ENCODE results near the gene ADAMTSL4.

DNA sequence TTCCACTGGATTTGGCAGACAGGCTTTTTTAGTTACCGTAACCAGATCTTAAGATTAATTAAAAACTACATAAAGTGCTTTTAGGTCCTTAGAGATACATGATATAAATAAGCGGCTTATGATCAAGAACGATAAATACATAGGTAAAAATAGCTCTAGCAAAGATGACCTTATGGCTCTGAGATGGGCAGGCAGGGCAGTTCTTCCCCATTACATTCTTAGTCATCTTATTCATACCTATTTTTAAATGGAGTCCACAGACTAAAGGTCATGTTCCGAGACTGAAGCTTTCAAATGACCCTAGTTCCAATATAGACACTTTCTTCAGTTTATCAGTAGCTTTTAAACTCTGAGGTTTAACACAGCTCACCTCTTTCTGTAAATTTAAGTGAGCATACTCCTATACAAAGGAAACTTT lies 25.9 kb downstream of the ADAMTSL4 start:
- TF ChIP-seq CTCF (IDR thresholded peaks at IDR 0.05 in 8 of 11, conservative IDR thresholded peaks at IDR 0.05 in 3 of 11) (no peak), POLR2A (IDR thresholded peaks at IDR 0.05) (no peak), POLR2AphosphoS5 (IDR thresholded peaks at IDR 0.05) (no peak)

Measured in spleen (tissue), 7 donors.